HT1080 (cell line): ENCODE data around the gene RAD23B. TPM values are rescaled to one million over a fixed set of nuclear protein-coding genes. Genes with fewer than 3 reads are reported as not detected.

Experiments
- DNase-seq: peaks from one replicate; pipeline ENCODE4 v3.0.0-alpha.2; 2015; ENCODE audit warnings: low read depth
- total RNA-seq: library from RNA; depleted of rRNA; stranded (reverse); fragments of >200 nt; shearing (Covaris generic); gene quantifications from 2 replicates; pipeline ENCODE4 v1.2.3, GENCODE V29; 2014

Gene RAD23B
- total RNA-seq, 1 experiment from 2014 or later: 138 TPM

GRCh38 chr9:107266624-107267368 is 16.3 kb upstream of the RAD23B start:
- no peak for DNase-seq

- no peak for DNase-seq
Observed at GRCh38 chr9:107268560-107268959, 14.5 kb upstream of the RAD23B start.

- DNase-seq: no peak
Observed at GRCh38 chr9:107269254-107269653, 13.8 kb upstream of the RAD23B start.

- no peak for DNase-seq
Observed at GRCh38 chr9:107269681-107270080, 13.4 kb upstream of the RAD23B start.

- no peak for DNase-seq
Observed at GRCh38 chr9:107270082-107270481, 13.0 kb upstream of the RAD23B start.

GRCh38 chr9:107270580-107270979 is 12.5 kb upstream of the RAD23B start:
- DNase-seq: no peak

GRCh38 chr9:107273634-107274033 is 9.4 kb upstream of the RAD23B start:
- no peak for DNase-seq

GRCh38 chr9:107274096-107274495 is 9.0 kb upstream of the RAD23B start:
- no peak for DNase-seq

GRCh38 chr9:107274953-107275422 is 8.1 kb upstream of the RAD23B start:
- DNase-seq: peak; percentile 97

GRCh38 chr9:107275530-107275929 is 7.5 kb upstream of the RAD23B start:
- DNase-seq: no peak

GRCh38 chr9:107276966-107277710 is 5.9 kb upstream of the RAD23B start:
- DNase-seq: no peak

- no peak for DNase-seq
Observed at GRCh38 chr9:107277801-107278200, 5.3 kb upstream of the RAD23B start.

GRCh38 chr9:107279086-107279485 is 4.0 kb upstream of the RAD23B start:
- no peak for DNase-seq

- DNase-seq: peak; percentile 12
Observed at GRCh38 chr9:107280543-107280942, 2.5 kb upstream of the RAD23B start.

- DNase-seq: no peak
Observed at GRCh38 chr9:107281184-107281583, 1.9 kb upstream of the RAD23B start.

- no peak for DNase-seq
Observed at GRCh38 chr9:107281922-107282667, 984 bp upstream of the RAD23B start.

- DNase-seq: peak; percentile 81
Observed at GRCh38 chr9:107283623-107284616, 841 bp downstream of the RAD23B start.

- no peak for DNase-seq
Observed at GRCh38 chr9:107284636-107285035, 1.6 kb downstream of the RAD23B start.

GRCh38 chr9:107285286-107285685 is 2.2 kb downstream of the RAD23B start:
- DNase-seq: no peak

- DNase-seq: no peak
Observed at GRCh38 chr9:107286057-107286456, 3.0 kb downstream of the RAD23B start.

GRCh38 chr9:107288701-107289100 is 5.6 kb downstream of the RAD23B start:
- DNase-seq: no peak
